Stimulated activated effector memory CD8-positive, alpha-beta T cell treated with anti-CD3 and anti-CD28 coated beads, Interleukin-12 subunit alpha, Interleukin-12 subunit beta, amount 100 ng/mL, for 72 hours (primary cell): ENCODE measurements around the gene CMYA5.
A peak's percentile ranks its signal among the peaks of the same experiment; 100 is the strongest.
"Not testable (repeated sequence)": the region's sequence is repeated elsewhere in the genome, so short reads cannot be mapped to it uniquely, and the experiment has no call there.

ENCODE experiments used
- ATAC-seq: fragments of 150-1000 bp; cut with Tn5 transposase; 2 replicates; pipeline ENCODE4 v1.10.0; 2021
- DNase-seq, 2 donors: peaks; one replicate each; pipeline ENCODE4 v3.0.0; 2021 to 2022; ENCODE audit warnings: low spot score in 2 of 2
- H3K27ac Mint-ChIP-seq: one replicate; pipeline ENCODE4 v1.8.0; 2022; ENCODE audit warnings: mild to moderate bottlenecking, mixed read lengths
- H3K36me3 Mint-ChIP-seq: one replicate; pipeline ENCODE4 v1.8.0; 2022; ENCODE audit warnings: mild to moderate bottlenecking, mixed read lengths
- H3K4me1 Mint-ChIP-seq: one replicate; pipeline ENCODE4 v1.8.0; 2022; ENCODE audit warnings: mixed read lengths
- H3K4me3 Mint-ChIP-seq: one replicate; pipeline ENCODE4 v1.8.0; 2022; ENCODE audit warnings: mild to moderate bottlenecking, mixed read lengths
- H3K9me3 Mint-ChIP-seq: one replicate; pipeline ENCODE4 v1.8.0; 2022; ENCODE audit warnings: mixed read lengths

CMYA5 gene

GRCh38 chr5:79689541-79690466, at the start of gene CMYA5:
Gene CMYA5 (plus strand): TSS chr5:79689836. CDS start chr5:79689908, 72 bp downstream.
- no peak within 1 kb of the TSS for H3K27ac Mint-ChIP-seq
- H3K4me1 Mint-ChIP-seq = peaks cover 6% of the 10 kb centered on the region
- ATAC-seq = no peak
- no peak within 1 kb of the TSS for H3K4me3 Mint-ChIP-seq
- peaks cover 34% of the 10 kb centered on the region for H3K36me3 Mint-ChIP-seq
- no peaks in the 10 kb centered on the region for H3K9me3 Mint-ChIP-seq
- no peak for DNase-seq

- Mint-ChIP-seq H3K4me1 (peaks cover 24% of the 10 kb centered on the region), H3K36me3 (peaks cover 100% of the 10 kb centered on the region), H3K27ac (no peak overlapping the region), H3K9me3 (no peaks in the 10 kb centered on the region), H3K4me3 (no peak overlapping the region)
- no peak for DNase-seq
- ATAC-seq = no peak
Observed at GRCh38 chr5:79640571-79641055, 49.0 kb upstream of the CMYA5 start.

- no peak for ATAC-seq
- H3K27ac Mint-ChIP-seq = no peak overlapping the region
- peaks cover 24% of the 10 kb centered on the region for H3K4me1 Mint-ChIP-seq
- peaks cover 100% of the 10 kb centered on the region for H3K36me3 Mint-ChIP-seq
- no peak for DNase-seq
- no peaks in the 10 kb centered on the region for H3K9me3 Mint-ChIP-seq
- no peak overlapping the region for H3K4me3 Mint-ChIP-seq
Observed at GRCh38 chr5:79641414-79641813, 48.2 kb upstream of the CMYA5 start.

- no peak overlapping the region for H3K27ac Mint-ChIP-seq
- H3K9me3 Mint-ChIP-seq = no peaks in the 10 kb centered on the region
- H3K36me3 Mint-ChIP-seq = peaks cover 100% of the 10 kb centered on the region
- H3K4me1 Mint-ChIP-seq = peaks cover 24% of the 10 kb centered on the region
- no peak overlapping the region for H3K4me3 Mint-ChIP-seq
- DNase-seq = no peak
- no peak for ATAC-seq
Observed at GRCh38 chr5:79642210-79642609, 47.4 kb upstream of the CMYA5 start.

- no peak overlapping the region for H3K27ac Mint-ChIP-seq
- DNase-seq = no peak
- H3K4me1 Mint-ChIP-seq = no peaks in the 10 kb centered on the region
- H3K36me3 Mint-ChIP-seq = peaks cover 84% of the 10 kb centered on the region
- no peak overlapping the region for H3K4me3 Mint-ChIP-seq
- H3K9me3 Mint-ChIP-seq = no peaks in the 10 kb centered on the region
- no peak for ATAC-seq
Observed at GRCh38 chr5:79653843-79654242, 35.8 kb upstream of the CMYA5 start.

- ATAC-seq = peak; percentile 77
- peaks cover 19% of the 10 kb centered on the region for H3K4me1 Mint-ChIP-seq
Observed at GRCh38 chr5:79663212-79663611, 26.4 kb upstream of the CMYA5 start.

GRCh38 chr5:79666758-79667157, 22.9 kb upstream of the CMYA5 start:
- H3K4me1 Mint-ChIP-seq = peaks cover 19% of the 10 kb centered on the region
- H3K36me3 Mint-ChIP-seq = peaks cover 55% of the 10 kb centered on the region
- peak overlapping the region; percentile 38 for H3K27ac Mint-ChIP-seq
- H3K9me3 Mint-ChIP-seq = no peaks in the 10 kb centered on the region
- no peak overlapping the region for H3K4me3 Mint-ChIP-seq
- no peak for ATAC-seq
- DNase-seq = no peak

More at GRCh38 chr5:79663212-79663611, 26.4 kb upstream of the CMYA5 start:
- Mint-ChIP-seq H3K9me3 (no peaks in the 10 kb centered on the region), H3K27ac (peak overlapping the region; percentile 15), H3K4me3 (no peak overlapping the region), H3K36me3 (peaks cover 44% of the 10 kb centered on the region)
- DNase-seq = no peak

GRCh38 chr5:79672392-79672791, 17.2 kb upstream of the CMYA5 start:
- Mint-ChIP-seq H3K4me1 (peaks cover 19% of the 10 kb centered on the region), H3K27ac (no peak overlapping the region), H3K36me3 (peaks cover 83% of the 10 kb centered on the region), H3K9me3 (no peaks in the 10 kb centered on the region), H3K4me3 (no peak overlapping the region)
- ATAC-seq = no peak
- no peak for DNase-seq

- DNase-seq, H3K4me3 Mint-ChIP-seq, H3K27ac Mint-ChIP-seq, ATAC-seq, H3K9me3 Mint-ChIP-seq: not testable (repeated sequence)
- Mint-ChIP-seq H3K36me3 (peaks cover 90% of the 10 kb centered on the region), H3K4me1 (peaks cover 26% of the 10 kb centered on the region)
Observed at GRCh38 chr5:79676354-79676753, 13.3 kb upstream of the CMYA5 start.

- peak overlapping the region; percentile 41 for H3K27ac Mint-ChIP-seq
- ATAC-seq, H3K4me3 Mint-ChIP-seq, H3K9me3 Mint-ChIP-seq, DNase-seq: not testable (repeated sequence)
- peaks cover 20% of the 10 kb centered on the region for H3K4me1 Mint-ChIP-seq
- H3K36me3 Mint-ChIP-seq = peaks cover 93% of the 10 kb centered on the region
Observed at GRCh38 chr5:79682102-79682501, 7.5 kb upstream of the CMYA5 start.

GRCh38 chr5:79684782-79685181, 4.9 kb upstream of the CMYA5 start:
- H3K9me3 Mint-ChIP-seq = no peaks in the 10 kb centered on the region
- peaks cover 84% of the 10 kb centered on the region for H3K36me3 Mint-ChIP-seq
- no peak overlapping the region for H3K4me3 Mint-ChIP-seq
- DNase-seq (no peak), ATAC-seq (no peak)
- H3K27ac Mint-ChIP-seq = no peak overlapping the region
- peaks cover 20% of the 10 kb centered on the region for H3K4me1 Mint-ChIP-seq

GRCh38 chr5:79685627-79686026, 4.0 kb upstream of the CMYA5 start:
- H3K9me3 Mint-ChIP-seq = no peaks in the 10 kb centered on the region
- H3K36me3 Mint-ChIP-seq = peaks cover 75% of the 10 kb centered on the region
- H3K27ac Mint-ChIP-seq = no peak overlapping the region
- DNase-seq = no peak
- no peak overlapping the region for H3K4me3 Mint-ChIP-seq
- no peak for ATAC-seq
- H3K4me1 Mint-ChIP-seq = peaks cover 18% of the 10 kb centered on the region

GRCh38 chr5:79686799-79687198, 2.8 kb upstream of the CMYA5 start:
- ATAC-seq = peak; percentile 53
- H3K4me3 Mint-ChIP-seq = no peak overlapping the region
- DNase-seq = no peak
- no peaks in the 10 kb centered on the region for H3K9me3 Mint-ChIP-seq
- peaks cover 63% of the 10 kb centered on the region for H3K36me3 Mint-ChIP-seq
- H3K27ac Mint-ChIP-seq = no peak overlapping the region
- peaks cover 8% of the 10 kb centered on the region for H3K4me1 Mint-ChIP-seq

- Mint-ChIP-seq H3K27ac (no peak overlapping the region), H3K4me1 (peaks cover 6% of the 10 kb centered on the region), H3K9me3 (no peaks in the 10 kb centered on the region), H3K36me3 (peaks cover 52% of the 10 kb centered on the region), H3K4me3 (no peak overlapping the region)
- ATAC-seq (no peak), DNase-seq (no peak)
Observed at GRCh38 chr5:79687889-79688288, 1.7 kb upstream of the CMYA5 start.

- ATAC-seq = no peak
- H3K4me3 Mint-ChIP-seq = no peak overlapping the region
- H3K4me1 Mint-ChIP-seq = peaks cover 6% of the 10 kb centered on the region
- no peak for DNase-seq
- H3K9me3 Mint-ChIP-seq = no peaks in the 10 kb centered on the region
- no peak overlapping the region for H3K27ac Mint-ChIP-seq
- H3K36me3 Mint-ChIP-seq = peaks cover 22% of the 10 kb centered on the region
Observed at GRCh38 chr5:79691007-79691406, 1.4 kb downstream of the CMYA5 start.

GRCh38 chr5:79692596-79692995, 3.0 kb downstream of the CMYA5 start:
- H3K4me1 Mint-ChIP-seq = no peaks in the 10 kb centered on the region

More at GRCh38 chr5:79692596-79692995, 3.0 kb downstream of the CMYA5 start:
- Mint-ChIP-seq H3K9me3 (no peaks in the 10 kb centered on the region), H3K4me3 (no peak overlapping the region), H3K36me3 (peaks cover 8% of the 10 kb centered on the region), H3K27ac (no peak overlapping the region)
- ATAC-seq = no peak
- no peak for DNase-seq
